Kasumi-1 (cell line): ENCODE measurements around the gene ST7.

ENCODE experiments used
- DNase-seq, 2 experiments: peaks; one replicate each; lab custom pipeline; 2025; lab: John Stamatoyannopoulos, UW

ST7 gene

GRCh38 chr7:117273814-117274225 is 320.5 kb downstream of the ST7 start:
- DNase-seq = no peak

DNA sequence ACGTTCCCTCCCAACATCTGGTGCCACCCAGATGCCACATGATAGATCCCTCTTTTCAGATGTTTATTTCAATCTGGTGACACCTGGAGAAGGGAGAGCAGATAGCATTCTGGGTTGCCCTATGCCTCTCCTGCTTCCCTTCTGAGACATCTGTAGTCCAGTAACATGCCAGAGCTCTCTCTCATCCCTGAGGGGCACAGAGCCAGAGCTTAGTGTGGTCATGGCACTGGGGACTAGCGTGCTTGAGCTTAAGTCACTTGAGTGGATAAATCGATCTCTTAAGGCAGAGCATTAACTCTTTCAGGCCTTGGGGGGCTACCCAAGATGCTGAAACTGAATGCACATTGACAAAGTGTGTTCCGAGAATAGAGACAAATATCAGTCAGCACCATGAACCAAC is 321.6 kb downstream of the ST7 start:
- DNase-seq = no peak

DNA sequence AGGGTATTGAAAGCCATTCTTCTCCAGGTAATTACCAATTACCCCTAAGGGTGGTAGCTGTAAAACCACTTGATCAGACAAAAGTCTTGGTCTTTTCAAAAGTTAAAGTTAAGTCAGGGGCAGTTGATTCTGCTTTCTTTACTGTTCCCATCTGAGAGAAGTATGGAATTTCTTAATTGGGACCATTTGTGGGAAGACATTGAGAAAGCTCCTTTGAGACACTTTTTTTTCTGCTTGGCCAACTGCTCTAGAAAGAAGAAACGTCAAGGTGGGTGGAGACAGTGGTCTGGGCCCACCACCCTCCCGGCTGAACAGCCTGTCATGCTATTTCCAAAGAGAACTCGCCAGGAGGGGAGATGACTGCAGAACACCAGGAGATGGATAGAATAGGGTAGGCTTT is 324.3 kb downstream of the ST7 start:
- no peak for DNase-seq

DNA sequence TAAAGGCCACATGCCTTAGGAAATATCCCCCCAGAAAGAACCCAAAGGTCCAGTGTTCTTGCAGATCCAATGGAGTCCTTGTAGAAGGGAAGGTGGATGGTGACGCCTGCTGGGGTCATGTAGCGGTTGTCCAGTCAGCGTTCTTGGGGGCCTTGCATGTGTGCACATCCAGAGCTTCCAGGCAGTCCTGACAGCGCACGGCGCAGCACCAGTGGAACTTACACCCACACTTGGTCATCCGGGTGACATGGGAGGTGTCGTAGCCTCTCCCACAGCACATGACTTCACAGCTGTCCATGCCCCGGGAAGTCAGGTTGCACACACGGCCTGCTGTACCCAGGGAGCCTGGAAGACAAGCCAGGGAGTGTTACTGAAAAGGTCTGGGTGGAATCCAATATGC is 324.7 kb downstream of the ST7 start:
- DNase-seq = no peak

DNA sequence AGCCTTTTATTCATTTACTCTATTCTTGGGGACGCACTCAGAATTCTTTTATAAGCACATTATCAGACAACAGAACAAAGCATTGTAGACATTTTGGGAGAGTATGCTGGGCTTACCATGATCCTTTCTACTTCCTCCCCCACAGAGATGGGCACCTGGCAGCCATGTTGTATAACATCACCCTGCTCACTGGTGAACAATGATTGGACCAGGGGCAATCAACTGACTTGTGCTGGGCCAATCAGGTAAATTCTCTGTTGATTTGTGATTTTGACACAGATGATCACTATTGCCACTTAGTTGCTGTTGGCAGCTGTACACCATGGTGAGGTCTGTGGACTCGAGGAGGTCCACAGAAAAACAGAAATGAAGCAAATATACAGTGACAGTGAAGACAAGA is 325.9 kb downstream of the ST7 start:
- DNase-seq = no peak
